Hematopoietic multipotent progenitor cell treated with erythropoietin and hydrocortisone succinate and interleukin-3 and kit ligand, for 8 days (in vitro differentiated cells): Measurements from ENCODE around the gene LENG8.

Experiments used
- DNase-seq: peaks from one replicate; pipeline ENCODE4 v3.0.0-alpha.2; 2015

Gene LENG8

DNA sequence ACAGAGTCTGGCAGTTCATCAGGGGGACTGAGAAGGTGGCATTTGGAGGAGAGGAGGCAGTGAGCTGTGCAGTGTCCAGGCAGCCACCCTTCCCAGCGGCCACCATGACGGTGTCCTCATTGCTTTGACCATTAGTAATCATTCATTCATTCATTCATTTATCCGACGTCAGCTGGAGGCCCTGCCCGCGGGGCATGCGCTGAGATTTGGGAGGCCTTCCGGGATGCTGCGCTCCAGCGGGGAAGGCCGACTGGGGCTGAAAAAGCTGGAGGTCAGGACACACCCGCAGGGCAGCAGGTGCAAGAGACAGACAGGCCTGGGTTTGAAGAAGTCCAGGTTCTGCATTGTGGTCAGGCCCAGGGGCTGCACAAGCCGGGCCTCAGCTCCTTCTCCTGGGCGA is 24.8 kb upstream of the LENG8 start:
- no peak for DNase-seq

DNA sequence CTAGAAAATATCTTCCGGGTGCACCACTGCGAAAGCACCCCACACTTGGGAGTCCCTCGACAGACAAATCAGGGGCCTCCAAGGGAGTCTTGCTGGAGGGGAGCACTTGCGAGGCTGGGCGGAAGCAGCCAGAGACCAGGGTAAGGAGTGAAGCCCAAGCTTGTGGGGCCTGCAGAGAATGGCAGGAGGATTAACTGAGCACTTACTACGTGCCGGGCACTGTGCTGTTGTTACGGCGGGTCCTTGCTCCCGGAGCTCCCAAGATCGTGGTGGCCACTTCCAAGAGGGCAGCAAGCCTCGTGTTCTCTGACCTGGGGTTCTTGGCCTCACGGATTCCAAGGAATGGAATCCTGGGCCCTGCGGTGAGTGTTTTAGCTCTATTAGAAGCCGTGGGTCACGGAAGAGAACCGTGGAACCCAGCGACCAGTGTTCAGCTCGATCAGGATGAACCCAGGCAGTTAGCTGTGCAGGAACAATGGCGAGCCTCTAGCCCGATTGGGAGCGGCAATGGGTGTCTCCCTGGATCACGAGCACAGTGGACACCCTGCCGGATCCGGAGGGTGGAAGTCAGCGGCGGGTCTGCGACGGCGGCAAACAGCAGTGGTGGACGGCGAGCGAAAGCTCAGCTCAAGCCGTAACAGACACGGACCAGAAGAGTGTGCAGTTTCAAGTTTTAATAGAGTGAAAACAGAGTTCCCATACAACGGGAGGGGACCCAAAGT is 24.2 kb upstream of the LENG8 start:
- no peak for DNase-seq

DNA sequence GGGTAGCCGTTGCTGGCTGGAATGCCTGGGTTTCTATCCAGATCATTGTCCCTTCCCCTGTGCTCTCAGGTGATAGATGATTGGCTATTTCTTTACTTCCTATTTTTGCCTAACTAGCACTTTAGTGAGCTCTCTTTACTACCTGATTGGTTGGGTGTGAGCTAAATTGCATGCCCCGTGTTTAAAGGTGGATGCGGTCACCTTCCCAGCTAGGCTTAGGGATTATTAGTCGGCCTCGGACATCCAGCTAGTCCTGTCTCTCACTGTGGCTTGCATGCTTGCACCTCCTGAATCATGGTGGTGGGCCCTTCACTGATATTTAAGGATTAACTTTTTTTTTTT is 23.6 kb upstream of the LENG8 start:
- DNase-seq = no peak

DNA sequence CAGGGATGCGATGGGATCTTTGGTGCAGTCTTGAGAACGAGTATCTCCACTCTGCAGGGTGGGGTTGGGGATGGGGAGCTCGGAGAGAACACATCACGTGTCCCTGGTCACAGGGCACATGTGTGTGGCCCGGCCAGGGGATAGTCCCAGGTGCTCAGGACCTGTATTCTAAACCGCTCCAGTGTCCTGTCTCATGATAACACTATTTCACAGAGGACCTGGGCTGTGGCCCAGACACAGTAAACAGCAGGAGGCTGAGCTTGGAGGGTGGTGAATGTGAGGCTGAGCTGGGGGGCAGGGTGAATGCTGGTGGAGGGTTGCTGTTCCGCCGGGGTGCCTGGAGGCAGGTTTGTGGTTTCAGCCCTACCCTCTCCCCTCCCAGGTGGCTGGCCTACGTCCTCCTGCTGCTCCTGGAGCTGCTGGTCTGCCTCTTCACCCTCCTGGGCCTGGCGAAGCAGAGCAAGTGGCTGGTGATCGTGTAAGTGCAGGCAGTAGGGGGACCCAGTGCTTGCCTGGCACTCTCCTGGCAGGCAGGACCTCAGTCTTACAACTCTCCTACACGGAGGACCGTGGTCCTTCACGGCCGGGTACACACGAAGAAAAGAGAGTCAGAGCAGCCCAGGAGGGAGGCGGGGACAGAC is 22.6 kb upstream of the LENG8 start:
- no peak for DNase-seq

DNA sequence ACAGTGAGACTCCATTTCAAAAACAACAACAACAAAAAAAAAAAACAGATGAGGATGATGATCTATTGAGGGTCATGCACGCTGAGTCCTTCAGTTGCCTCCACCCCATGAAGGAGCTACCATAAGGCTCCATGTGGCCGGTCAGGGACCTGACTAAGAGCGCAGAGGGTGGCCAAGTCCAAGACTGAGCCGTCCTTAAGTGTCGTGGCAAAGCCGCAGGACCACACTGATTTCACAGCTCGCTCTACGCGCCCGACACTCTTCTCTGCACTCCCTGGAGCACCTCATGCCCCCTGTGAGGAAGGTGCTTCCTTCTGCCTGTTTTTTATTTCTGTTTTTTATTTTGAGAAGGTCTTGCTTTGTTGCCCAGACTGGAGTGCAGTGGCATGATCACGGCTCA is 21.4 kb upstream of the LENG8 start:
- no peak for DNase-seq

DNA sequence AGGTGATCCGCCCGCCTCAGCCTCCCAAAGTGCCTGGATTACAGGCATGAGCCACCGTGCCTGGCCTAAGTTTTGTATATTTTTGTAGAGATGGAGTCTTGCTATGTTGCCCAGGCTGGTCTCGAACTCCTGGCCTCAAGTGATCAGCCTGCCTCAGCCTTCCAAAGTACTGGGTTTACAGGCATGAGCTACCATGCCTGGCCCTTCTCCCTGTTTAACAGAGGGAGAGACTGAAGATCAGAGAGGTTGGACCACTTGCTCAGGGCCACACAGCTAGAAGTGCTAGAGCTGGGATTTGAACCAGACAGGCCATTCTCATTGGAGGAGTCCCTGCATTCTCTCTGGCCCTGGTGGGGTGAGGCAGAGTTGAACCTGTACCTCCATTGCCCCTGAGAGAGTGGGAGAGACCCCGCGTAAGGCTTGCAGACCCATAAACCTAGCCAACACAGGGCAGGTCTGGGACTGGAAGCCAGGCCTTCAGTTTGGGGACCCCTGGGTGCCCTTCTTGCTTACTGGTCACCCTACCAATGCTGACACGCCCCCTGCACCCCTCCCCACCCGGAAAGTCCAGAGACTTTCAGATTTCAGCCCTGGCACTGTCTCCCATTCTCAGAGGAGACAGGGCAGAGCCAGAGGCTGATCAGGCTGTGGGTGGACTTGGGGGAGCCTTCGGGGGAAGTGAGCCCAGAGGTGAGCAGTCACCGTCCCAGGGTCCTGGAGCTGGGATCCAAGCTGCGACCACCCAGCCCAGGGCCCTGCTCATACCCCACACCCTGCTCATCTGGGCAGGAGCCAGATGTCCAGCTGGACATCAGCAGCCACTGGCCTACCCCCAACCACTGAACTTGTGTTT is 20.4 kb upstream of the LENG8 start:
- DNase-seq = no peak

DNA sequence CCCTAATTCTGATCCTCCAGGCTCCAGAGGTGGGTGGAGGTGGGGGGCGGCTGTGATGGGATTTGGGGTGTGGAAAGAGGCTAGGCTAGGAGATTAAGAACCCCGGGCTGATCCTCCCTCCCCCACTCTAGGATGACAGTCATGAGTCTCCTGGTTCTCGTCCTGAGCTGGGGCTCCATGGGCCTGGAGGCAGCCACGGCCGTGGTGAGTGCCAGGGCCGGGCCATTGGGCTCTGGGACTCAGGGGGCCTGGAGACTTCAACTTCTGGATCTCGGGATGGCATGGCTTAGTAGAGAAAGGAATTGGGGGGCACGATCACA is 19.9 kb upstream of the LENG8 start:
- no peak for DNase-seq

DNA sequence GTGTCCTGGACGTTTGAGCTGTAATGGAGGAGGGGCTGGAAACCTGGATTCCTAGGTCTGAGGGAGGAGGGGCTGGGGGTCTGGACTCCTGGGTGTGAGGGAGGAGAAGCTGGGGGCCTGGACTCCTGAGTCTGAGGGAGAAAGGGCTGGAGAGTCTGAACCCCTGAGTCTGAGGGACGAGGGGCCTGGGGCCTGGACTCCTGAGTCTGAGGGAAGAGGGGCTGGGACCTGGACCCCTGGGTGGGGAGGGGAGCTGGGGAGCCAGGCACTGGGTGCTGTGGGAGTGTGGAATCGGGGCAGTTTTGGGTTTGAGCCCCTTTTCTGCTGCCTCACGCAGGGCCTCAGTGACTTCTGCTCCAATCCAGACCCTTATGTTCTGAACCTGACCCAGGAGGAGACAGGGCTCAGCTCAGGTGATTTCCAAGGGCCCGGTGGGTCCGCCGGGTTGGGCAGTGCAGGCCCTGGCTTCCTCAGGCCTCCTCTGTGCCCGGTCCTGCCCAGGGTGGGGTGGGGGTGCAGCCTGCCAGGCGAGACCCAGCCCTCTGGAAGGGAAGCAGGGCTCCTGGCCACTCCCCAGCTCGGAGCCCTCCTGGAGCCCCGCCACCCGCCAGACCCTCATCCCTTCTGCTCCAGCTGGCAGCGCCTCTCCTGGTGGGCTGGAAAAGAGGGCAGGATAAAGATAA is 19.3 kb upstream of the LENG8 start:
- DNase-seq = no peak

DNA sequence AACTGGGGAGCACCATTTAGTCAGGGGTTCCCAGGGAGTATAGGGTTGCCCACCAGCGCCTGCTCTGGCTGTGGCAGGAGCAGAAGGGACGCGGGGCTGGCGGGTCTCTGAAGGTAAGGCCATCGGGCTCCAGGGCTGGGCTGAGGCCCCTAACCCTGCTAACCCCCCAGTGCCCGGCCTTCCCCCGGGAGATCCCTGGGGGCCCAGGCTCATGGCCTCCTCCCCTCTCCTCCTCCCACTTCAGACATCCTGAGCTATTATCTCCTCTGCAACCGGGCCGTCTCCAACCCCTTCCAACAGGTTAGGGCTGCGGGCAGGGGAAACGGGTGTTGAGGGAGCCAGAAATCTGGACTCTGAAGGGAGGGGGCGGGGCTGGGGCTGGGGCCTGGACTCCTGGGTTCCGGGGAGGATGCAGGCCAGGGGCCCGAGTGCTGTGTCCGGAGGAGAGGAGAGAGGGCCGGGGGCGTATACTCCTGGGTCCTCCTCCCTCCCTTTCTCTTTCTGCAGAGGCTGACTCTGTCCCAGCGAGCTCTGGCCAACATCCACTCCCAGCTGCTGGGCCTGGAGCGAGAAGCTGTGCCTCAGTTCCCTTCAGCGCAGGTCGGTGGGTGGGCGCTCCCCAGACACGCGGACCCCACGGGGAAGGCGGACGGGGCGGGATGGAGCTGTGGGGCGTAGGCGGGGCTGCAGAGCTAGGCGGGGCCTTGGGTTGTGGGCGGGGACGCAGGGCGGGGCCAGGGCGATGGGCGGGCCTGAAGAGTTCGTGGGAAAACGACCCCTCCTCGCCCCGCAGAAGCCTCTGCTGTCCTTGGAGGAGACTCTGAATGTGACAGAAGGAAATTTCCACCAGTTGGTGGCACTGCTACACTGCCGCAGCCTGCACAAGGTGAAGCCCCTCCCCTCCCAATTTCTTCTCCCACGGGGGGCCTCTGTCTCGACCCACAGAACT is 18.4 kb upstream of the LENG8 start:
- no peak for DNase-seq

DNA sequence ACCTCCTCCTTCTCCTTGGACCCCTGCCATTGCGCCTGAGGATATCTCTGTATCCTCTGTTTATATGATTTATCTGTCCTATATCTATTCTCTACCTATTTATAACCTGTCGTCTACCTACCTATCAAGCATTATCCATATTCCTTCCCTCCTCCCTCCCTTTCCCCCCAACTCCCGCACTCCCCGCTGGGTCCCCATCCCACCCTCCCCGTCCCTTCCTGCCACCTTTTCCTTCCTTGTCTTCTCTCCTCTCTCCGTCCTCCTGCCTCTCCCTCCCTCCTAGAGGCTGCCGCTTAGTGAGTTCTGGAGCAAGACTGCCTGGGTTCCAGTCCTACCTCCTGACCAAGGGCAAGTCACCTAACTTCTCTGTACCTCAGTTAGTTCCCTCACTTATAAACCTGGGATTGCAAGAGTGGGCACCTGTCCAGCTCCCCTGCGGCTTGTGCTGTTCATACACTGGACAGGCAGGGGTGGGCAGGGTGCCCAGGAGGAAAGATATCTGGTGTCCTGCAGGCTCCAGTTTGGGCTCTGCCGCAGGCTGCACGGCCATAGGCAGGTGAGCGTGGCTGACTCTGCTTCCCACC is 17.7 kb upstream of the LENG8 start:
- DNase-seq = no peak

DNA sequence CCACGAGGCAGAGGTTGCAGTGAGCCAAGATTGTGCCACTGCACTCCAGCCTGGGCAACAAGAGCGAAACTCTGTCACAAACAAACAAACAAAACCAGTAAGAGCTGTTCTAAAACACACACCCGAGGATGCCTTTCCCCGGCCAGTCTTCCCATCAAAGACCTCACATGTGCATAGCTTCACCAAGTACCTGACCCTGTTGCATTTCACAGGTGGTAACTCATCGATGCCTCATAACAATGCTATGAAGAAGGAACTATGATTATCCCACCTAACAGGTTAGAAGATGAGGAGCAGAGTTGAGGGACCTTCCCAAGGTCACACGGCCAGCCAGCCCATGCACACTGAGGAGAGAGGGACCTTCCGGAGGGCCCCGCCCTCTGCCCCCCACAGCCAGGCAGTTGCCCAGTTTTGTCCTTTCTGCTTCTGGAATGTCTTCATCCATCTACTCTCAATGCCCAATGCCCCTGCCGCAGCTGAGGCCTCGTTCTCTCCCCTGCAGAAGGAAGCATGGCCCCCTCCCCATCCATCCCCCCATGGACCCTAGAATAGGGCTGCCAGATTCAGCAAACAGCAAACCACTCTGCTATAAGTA is 16.8 kb upstream of the LENG8 start:
- DNase-seq = no peak

DNA sequence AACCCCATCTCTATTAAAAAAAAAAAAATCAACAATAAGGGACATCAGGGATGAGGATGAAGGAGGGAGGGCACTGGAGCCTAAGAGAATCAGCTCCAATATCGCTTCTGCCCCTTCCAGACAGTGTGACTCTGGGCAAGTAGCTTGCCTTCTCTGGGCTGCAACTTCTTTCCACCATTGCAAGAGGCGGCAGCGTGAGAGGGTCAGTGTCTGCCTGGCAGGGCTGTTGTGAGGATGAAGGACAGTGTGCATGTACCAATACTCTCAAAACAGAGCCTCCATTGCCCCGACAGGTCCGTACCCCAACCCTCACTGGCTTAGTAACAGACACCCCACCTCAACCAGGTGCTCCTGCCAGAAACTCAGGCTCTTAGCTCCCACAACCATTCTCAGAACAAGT is 15.3 kb upstream of the LENG8 start:
- no peak for DNase-seq

DNA sequence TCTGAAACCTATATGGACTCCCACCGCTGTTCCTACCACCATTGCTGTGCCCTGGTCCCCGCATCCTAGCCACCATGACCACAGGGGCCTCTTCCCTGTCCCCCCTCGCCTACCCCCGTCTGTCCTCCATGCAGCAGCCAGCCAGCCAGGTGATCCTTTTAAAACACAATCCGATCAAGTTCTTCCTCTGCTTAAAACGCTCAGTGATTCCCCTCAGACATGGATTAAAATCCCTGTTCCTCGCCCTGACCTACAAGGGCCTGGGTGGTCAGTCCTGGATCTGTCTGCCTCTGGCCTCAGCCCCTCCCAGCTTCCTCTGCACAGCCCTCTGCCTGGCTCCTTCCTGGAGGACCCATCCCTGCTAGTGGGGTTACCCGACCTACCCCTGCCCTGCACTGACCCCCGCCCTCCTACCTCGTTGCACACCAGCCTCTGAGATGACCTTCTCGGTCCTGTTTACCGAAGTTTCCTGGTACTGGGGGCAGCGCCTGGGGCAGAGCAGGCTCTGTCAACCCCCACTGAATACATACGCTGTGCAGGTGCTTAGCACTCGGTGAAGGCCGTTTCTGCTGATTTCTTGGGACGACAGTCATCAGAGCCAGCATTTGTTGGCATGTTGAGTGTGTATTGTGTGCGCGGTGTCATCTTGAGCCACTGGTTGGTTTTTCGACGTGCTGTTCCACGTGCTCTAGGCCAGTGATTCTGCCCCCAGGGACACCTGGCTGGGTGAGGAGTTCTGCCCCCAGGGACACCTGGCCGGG is 14.7 kb upstream of the LENG8 start:
- no peak for DNase-seq

DNA sequence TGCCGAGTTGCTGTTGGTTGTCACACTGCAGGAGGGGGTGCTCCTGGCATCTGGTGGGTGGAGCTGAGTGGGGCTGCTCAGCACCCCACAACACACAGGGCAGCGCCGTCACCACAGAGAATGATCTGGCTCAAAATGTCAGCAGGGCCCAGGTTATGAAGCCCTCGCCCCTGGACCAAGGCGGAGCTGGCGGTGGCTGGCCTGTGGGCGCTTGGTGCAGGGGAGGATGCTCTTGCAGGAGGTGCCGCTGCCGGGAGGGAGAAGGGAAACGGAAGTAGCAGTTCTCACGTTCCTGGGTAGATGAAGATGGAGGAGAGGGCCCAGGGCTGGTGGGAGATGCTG is 14.2 kb upstream of the LENG8 start:
- DNase-seq = no peak

DNA sequence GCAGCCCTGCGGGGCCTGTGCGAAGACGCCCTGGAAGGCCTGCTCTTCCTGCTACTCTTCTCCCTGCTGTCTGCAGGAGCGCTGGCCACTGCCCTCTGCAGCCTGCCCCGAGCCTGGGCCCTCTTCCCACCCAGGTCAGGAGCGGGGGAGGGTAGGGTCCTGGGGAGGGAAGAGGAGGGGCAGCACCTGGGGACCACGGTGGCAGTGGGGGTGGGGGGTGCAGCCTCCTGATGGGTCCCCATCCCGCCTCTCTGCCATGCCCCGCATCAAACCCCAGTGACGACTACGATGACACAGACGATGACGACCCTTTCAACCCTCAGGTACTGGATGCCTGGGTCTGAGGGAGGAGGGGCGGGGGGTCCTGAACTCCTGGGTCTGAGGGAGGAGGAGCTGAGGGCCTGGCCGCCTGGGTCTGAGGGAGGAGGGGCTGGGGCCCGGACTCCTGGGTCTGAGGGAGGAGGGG is 13.4 kb upstream of the LENG8 start:
- no peak for DNase-seq

DNA sequence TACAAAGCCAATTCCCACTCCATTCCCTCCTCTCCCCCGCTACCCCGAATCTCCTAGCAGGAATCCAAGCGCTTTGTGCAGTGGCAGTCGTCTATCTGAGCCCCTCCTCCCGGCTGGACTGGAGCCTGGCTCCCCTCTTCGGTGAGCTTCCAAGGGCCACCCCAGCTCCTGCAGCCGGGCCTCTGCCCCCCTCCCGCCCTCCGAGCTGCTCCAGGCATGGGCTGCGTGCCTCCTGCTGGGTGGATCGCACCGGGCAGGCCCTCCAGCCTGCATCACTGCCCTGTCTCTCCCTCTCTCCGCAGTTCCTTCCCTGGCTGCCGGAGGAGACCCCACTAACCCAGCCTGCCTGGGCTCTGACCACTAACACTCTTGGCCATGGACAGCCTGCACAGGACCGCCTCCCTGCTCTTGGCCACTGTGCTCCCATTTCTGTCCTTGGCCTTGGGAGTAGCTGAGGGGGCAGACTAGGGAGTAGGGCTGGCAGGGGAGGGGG is 12.9 kb upstream of the LENG8 start:
- no peak for DNase-seq

DNA sequence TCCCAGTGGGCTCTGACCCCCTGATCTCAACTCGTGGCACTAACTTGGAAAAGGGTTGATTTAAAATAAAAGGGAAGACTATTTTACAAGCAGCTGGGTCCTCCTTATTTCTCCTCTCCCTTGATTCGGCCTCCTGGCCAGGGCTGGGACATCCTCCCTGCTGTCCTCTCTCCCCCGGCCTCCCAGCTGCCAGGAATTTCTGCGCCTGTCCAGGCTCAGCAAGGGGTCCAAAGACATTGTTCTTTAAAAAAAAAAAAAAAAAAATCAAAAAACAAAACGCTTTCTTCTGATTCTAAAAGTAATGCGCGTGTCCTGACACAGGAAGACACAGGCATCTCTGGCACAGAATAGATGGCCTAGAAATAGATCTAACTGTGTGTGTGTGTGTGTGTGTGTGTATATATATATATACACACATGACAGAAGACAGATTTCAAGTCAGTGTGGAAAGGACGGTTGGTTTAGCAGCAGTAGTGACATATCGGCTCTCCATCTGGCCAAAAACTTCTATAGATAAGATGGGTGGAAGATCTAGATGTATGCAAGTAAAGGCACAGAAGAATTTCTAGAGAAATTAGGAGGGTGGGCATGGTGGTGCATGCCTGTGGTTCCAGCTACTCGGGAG is 12.3 kb upstream of the LENG8 start:
- DNase-seq = no peak

DNA sequence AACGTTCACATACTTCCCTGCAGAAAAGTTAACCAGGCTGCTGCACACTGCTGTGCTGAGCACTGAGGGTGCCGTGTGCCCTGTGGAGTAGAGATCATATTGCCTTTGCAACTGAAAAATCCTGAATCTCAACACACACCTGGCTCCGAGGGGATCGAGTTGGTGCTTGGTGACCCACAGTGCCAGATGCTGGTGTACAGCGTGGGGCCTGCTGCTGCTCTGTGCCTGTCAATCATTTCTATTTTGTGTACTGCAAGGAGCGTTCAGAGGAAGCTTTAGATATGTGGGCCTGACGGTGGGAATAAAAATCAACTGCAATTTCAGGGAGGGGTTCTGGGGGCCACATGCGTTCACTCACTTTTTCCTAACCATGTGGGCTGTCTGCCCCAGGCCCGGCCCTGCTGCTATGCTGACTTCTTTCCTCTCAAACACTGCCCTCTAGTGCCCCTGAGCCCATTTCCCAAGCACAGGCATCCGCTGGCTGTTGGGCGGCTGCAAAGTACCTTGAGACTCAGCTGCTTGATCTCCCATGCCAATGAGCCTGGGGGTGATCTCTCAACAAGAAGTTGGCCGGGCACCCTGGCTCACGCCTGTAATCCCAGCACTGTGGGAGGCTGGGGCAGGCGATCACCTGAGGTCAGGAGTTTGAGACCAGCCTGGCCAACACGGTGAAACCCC is 9.7 kb upstream of the LENG8 start:
- peak; percentile 48 for DNase-seq

DNA sequence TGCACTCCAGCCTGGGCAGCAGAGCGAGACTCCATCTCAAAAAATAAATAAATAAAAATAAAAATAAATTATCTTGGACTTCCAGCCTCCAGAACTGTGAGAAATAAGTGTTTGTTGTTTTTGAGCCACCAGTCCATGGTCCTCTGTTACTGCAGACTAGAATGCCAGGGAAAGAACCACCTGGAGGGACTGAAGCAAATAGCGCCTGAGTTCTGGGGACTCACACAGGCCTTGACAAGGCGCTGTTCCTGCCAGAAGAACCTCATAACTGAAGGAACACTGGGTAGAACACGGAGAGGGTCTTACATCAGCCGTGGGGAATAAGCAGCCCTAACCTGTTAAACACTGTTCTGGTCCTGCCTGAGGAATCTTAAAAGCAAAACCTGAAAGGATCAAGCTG is 8.4 kb upstream of the LENG8 start:
- DNase-seq = no peak

DNA sequence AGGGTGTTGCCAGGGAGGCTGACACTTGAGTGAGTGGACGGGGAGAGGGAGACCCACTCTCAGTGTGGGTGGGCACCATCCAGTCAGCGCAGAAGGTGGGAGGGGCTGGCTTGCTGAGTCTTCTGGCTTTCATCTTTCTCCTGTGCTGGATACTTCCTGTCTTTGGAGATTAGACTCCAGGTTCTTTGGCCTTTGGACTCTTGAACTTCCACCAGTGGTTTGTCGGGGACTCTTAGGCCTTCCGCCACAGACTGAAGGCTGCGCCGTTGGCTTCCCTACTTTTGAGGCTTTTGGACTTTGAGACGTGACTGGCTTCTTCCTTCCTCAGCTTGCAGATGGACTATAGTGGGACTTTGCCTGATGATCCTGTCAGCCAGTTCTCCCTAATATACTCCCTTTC is 4.3 kb upstream of the LENG8 start:
- no peak for DNase-seq
